Ishikawa (cell line): ENCODE data around the gene ACP1.

Experiments
- CEBPB ChIP-seq: IDR thresholded peaks from 2 replicates; pipeline ENCODE4 v1.6.1; 2012
- EP300 ChIP-seq: IDR thresholded peaks from 2 replicates; pipeline ENCODE4 v1.6.1; 2012; ENCODE audit warnings: borderline replicate concordance
- FOXM1 ChIP-seq: IDR thresholded peaks from 2 replicates; pipeline ENCODE4 v1.6.1; 2012; ENCODE audit warnings: low read depth, borderline replicate concordance
- REST ChIP-seq: IDR thresholded peaks from 2 replicates; pipeline ENCODE4 v1.6.1; 2012; ENCODE audit warnings: low read depth, mild to moderate bottlenecking
- TAF1 ChIP-seq: IDR thresholded peaks from 2 replicates; pipeline ENCODE4 v1.6.1; 2012; ENCODE audit warnings: low read depth, mild to moderate bottlenecking
- TEAD4 ChIP-seq: IDR thresholded peaks from 2 replicates; pipeline ENCODE4 v1.6.1; 2012
- YY1 ChIP-seq: IDR thresholded peaks from 2 replicates; pipeline ENCODE4 v1.6.1; 2012; ENCODE audit warnings: low read depth

- TF ChIP-seq TEAD4: no peak
- TF ChIP-seq FOXM1: no peak
- TF ChIP-seq REST: no peak
- TF ChIP-seq YY1: no peak
- no peak for TF ChIP-seq CEBPB
- TF ChIP-seq EP300: no peak
- TF ChIP-seq TAF1: no peak
Measured at GRCh38 chr2:252001-252602, 12.6 kb upstream of the ACP1 start.
